HG03025 (cell line): ENCODE data around the gene COL1A1.

ENCODE experiments used
- ATAC-seq: cut with Tn5 transposase; IDR thresholded peaks from one replicate; pipeline ENCODE4 v1.9.1; 2021; ENCODE audit warnings: mild to moderate bottlenecking, moderate library complexity; ENCODE audit not compliant: unreplicated experiment, low FRiP score

COL1A1 gene

GRCh38 chr17:50188531-50188920 is 12.9 kb downstream of the COL1A1 start:
- ATAC-seq = no peak

GRCh38 chr17:50187751-50188530 is 13.5 kb downstream of the COL1A1 start:
- no peak for ATAC-seq

- no peak for ATAC-seq
These were observed 14.1 kb downstream of the COL1A1 start for GRCh38 chr17:50187394-50187725.

- no peak for ATAC-seq
These were observed 14.6 kb downstream of the COL1A1 start for GRCh38 chr17:50186661-50187393.

GRCh38 chr17:50185631-50186471 is 15.6 kb downstream of the COL1A1 start:
- ATAC-seq = no peak

GRCh38 chr17:50184611-50185398 is 16.6 kb downstream of the COL1A1 start:
- no peak for ATAC-seq

- ATAC-seq = no peak
These were observed 17.4 kb downstream of the COL1A1 start for GRCh38 chr17:50184064-50184463.

- no peak for ATAC-seq
These were observed 17.9 kb downstream of the COL1A1 start for GRCh38 chr17:50183421-50183994.

GRCh38 chr17:50182783-50183420 is 18.5 kb downstream of the COL1A1 start:
- ATAC-seq = no peak

GRCh38 chr17:50181591-50182560 is 19.6 kb downstream of the COL1A1 start:
- ATAC-seq = no peak

GRCh38 chr17:50181144-50181543 is 20.3 kb downstream of the COL1A1 start:
- no peak for ATAC-seq

- no peak for ATAC-seq
These were observed 20.8 kb downstream of the COL1A1 start for GRCh38 chr17:50180620-50181019.

GRCh38 chr17:50180111-50180510 is 21.3 kb downstream of the COL1A1 start:
- no peak for ATAC-seq

GRCh38 chr17:50177983-50178834 is 23.2 kb downstream of the COL1A1 start:
- ATAC-seq = peak; percentile 47

GRCh38 chr17:50177476-50177875 is 24.0 kb downstream of the COL1A1 start:
- no peak for ATAC-seq

- ATAC-seq = no peak
These were observed 24.7 kb downstream of the COL1A1 start for GRCh38 chr17:50176559-50177357.
